OCI-LY7 (cell line): ENCODE measurements around the gene RNF103.

ENCODE experiments used
- CTCF ChIP-seq: fragments of 200-600 bp; sonication (generic); conservative IDR thresholded peaks from 2 replicates; pipeline ENCODE4 v1.5.1; 2014; ENCODE audit warnings: mild to moderate bottlenecking, antibody characterized with exemption, low read length, moderate library complexity, mixed read lengths
- EZH2phosphoT487 ChIP-seq: fragments of 200-600 bp; sonication (generic); IDR thresholded peaks from 2 replicates; pipeline ENCODE4 v1.6.1; 2018; ENCODE audit warnings: low read depth, borderline replicate concordance, mild to moderate bottlenecking, mixed run types, antibody characterized with exemption, low read length, moderate library complexity, mixed read lengths

GRCh38 chr2:86617738-86618137 is 5.9 kb downstream of the RNF103 start:
- TF ChIP-seq CTCF (no peak), EZH2phosphoT487 (no peak)
